Measurements from ENCODE around the gene NFATC1.
"Not testable (repeated sequence)": the region's sequence is repeated elsewhere in the genome, so short reads cannot be mapped to it uniquely, and the experiment has no call there.

The NFATC1 gene

DNA sequence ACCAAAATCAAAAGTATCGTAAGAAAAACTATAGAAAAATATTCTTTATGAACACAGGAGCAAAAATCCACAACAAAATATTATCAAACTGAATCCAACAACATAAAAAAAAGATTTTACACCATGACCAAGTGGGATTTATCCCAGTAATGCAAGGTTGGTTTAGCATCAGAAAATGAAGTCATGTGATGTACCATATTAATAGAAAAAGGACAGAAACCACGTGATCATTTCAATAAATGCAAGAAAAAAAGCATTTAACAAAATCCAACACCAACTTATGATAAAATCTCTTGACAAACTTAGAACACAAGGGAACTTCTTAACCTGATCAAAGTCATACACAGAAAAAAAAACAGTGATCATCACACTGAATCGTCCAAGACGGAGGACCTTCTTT is 105.3 kb downstream of the NFATC1 start:
- CTCF ChIA-PET = no interaction called here
- TF ChIP-seq, protein P1, sequence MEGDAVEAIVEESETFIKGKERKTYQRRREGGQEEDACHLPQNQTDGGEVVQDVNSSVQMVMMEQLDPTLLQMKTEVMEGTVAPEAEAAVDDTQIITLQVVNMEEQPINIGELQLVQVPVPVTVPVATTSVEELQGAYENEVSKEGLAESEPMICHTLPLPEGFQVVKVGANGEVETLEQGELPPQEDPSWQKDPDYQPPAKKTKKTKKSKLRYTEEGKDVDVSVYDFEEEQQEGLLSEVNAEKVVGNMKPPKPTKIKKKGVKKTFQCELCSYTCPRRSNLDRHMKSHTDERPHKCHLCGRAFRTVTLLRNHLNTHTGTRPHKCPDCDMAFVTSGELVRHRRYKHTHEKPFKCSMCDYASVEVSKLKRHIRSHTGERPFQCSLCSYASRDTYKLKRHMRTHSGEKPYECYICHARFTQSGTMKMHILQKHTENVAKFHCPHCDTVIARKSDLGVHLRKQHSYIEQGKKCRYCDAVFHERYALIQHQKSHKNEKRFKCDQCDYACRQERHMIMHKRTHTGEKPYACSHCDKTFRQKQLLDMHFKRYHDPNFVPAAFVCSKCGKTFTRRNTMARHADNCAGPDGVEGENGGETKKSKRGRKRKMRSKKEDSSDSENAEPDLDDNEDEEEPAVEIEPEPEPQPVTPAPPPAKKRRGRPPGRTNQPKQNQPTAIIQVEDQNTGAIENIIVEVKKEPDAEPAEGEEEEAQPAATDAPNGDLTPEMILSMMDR (IDR thresholded peaks at IDR 0.05; ENCODE audit: control extremely low read depth, extremely low read depth, low read depth, missing control alignments) = no peak

DNA sequence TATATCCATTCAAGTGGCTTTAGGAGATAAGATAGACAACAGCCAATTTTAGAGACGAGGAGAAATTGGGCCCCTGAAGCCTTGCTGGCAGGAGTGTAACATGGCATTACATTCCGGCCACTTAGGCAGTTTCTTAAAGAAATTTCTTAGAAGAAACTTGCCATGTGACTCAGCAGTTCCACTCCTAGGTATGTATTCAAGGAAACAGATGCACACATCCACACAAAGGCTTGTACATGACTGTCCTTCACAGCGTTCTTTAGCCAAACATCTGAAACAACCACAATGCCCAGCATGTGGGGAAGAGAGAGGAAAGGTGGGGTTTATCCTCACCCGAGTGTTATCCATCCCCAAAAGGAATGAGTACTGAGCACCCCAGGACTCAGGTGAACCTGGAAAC is 107.1 kb downstream of the NFATC1 start:
- TF ChIP-seq, protein P1 (IDR thresholded peaks at IDR 0.05; ENCODE audit: control extremely low read depth, extremely low read depth, low read depth, missing control alignments) = no peak
- DNase-seq (ENCODE audit: extremely low spot score) = no peak
- ChIA-PET CTCF (no interaction called here), POLR2A (no interaction called here)

More for the DNA sequence above, 105.3 kb downstream of the NFATC1 start:
- DNase-seq (ENCODE audit: extremely low spot score) = no peak
- POLR2A ChIA-PET = no interaction called here

DNA sequence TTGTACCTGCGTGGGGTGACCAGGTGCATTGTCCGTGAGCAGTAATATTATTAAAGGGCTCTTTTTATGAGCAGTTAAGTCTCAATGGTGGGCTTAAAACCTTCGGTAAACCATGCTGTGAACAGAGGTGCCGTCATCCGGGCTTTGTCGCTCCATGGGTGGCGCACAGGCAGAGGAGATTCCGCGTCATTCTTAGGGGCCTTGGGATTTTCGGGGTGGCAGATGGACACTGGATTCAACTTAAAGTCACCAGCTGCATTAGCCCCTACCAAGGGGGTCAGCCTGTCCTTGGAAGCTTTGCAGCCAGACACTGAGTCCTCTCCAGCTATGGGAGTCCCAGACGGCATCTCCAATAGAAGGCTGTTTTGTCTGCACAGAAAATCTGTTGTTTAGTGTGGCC is 107.7 kb downstream of the NFATC1 start:
- DNase-seq (ENCODE audit: extremely low spot score) = no peak
- CTCF ChIA-PET = no interaction called here
- TF ChIP-seq, protein P1 (IDR thresholded peaks at IDR 0.05; ENCODE audit: control extremely low read depth, extremely low read depth, low read depth, missing control alignments) = no peak
- POLR2A ChIA-PET = no interaction called here

DNA sequence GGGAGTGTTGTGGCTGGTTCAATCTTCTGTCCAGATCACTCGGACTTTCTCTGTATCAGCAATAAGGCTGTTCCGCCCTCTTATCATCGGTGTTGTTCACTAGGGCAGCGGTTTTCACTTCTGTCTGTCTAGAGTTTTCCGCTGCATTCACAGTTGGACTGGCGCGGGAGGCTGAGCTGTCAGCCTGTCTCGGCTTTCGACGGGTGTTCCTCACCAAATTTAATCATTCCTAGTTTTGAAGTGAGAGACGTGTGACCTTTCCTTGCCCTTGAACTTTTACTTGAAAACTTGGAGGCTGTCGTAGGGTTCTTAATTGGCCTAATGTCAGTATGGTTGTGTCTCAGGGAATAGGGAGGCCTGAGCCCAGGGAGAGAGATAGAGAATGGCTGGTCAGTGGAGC is 108.3 kb downstream of the NFATC1 start:
- ChIA-PET POLR2A (no interaction called here), CTCF (no interaction called here)
- no peak for DNase-seq (ENCODE audit: extremely low spot score)

DNA sequence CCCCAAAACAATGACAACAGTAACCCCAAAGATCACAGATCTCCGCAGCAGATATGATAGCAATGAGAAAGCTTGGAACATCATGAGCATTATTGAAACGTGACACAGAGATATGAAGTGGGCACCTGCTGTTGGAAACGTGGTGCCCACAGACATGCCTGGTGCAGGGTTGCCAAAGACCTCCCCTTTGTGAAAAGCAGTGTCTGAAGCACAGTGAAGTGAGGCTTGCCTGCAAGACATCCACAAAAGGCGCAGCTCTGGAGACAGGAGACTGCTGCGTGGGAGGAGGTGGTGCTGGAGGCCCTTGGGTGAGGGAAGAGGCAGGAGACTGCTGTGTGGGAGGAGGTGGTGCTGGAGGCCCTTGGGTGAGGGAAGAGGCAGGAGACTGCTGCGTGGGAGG is 108.8 kb downstream of the NFATC1 start:
- POLR2A ChIA-PET; CTCF ChIA-PET; DNase-seq (ENCODE audit: extremely low spot score): not testable (repeated sequence)

More for the DNA sequence above, 108.3 kb downstream of the NFATC1 start:
- TF ChIP-seq, protein P1 (IDR thresholded peaks at IDR 0.05; ENCODE audit: control extremely low read depth, extremely low read depth, low read depth, missing control alignments) = no peak

DNA sequence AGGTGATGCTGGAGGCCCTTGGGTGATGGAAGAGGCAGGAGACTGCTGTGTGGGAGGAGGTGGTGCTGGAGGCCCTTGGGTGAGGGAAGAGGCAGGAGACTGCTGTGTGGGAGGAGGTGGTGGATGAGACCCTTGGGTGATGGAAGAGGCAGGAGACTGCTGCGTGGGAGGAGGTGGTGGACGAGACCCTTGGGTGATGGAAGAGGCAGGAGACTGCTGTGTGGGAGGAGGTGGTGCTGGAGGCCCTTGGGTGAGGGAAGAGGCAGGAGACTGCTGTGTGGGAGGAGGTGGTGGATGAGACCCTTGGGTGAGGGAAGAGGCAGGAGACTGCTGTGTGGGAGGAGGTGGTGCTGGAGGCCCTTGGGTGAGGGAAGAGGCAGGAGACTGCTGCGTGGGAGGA is 109.7 kb downstream of the NFATC1 start:
- CTCF ChIA-PET; POLR2A ChIA-PET; DNase-seq (ENCODE audit: extremely low spot score): not testable (repeated sequence)

DNA sequence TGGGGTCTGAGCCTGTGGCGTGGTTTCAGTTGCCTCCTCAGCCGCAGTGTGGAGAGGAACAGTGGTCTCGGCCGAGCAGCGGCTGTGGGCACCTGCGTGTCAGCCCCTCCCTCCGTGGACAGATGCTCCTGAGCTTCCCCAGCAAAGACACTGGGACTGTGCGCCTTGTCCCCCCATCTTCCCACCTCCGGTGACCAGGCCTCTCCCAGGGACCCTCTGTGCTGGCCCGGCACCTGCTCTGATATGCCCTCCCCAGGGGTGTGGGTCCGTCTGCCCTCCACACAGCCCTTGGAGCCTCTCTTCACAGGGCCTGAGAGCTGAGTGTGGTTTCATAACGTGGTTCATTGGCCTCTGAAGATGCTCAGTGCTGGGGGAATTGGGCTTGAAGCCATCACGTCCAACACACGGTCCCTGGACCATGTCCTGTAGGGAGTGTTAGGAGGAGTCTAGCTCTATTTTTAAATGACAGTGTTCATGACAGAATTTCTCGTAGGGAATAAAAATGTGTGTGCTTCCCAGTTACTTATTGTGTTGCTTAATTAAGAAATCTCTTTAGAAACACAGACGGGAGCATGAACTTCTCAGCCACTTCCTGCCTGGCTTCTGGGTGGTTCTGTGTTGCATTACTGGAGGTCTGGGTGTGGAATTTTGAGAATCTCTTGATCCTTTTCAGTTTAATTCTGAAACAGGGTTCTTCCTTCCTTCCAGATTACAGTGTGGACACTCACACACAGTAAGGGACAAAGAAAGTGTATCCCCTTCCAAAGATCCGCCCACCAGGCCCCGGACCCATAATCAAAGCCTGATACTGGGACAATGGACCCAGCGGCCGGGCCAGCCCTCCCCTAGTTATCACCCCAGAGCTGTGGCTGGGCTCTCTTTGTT is 110.7 kb downstream of the NFATC1 start:
- DNase-seq (ENCODE audit: extremely low spot score) = no peak
- ChIA-PET CTCF (interaction anchor here (0.7 to 2.8 kb wide), 5 partner anchors 9 to 128 kb away, joined by 3 to 12 read pairs (median 4); no protein-coding TSS in a partner anchor), POLR2A (no interaction called here)
- TF ChIP-seq, protein P1 (IDR thresholded peaks at IDR 0.05; ENCODE audit: control extremely low read depth, extremely low read depth, low read depth, missing control alignments) = no peak

Data from GM10248 (cell line).